NCI-H2196 treated with DMSO at 0.1 percent for 48 hours (cell line): Measurements from ENCODE around the gene PSG6.
"Not testable (repeated sequence)": the region's sequence is repeated elsewhere in the genome, so short reads cannot be mapped to it uniquely, and the experiment has no call there.

Experiments used
- DNase-seq: peaks from one replicate; lab custom pipeline; 2025; ENCODE audit not compliant: unreplicated experiment; lab: John Stamatoyannopoulos, UW

The PSG6 gene

GRCh38 chr19:42917634-42918033 lies at the start of gene PSG6:
PSG6 (minus strand) TSS chr19:42917894; CDS start chr19:42917792, 102 bp downstream.
- not testable (repeated sequence) for DNase-seq

- no peak for DNase-seq
Measured at GRCh38 chr19:42965176-42965575, 47.5 kb upstream of the PSG6 start.

GRCh38 chr19:42961119-42961518 lies 43.4 kb upstream of the PSG6 start:
- no peak for DNase-seq

- not testable (repeated sequence) for DNase-seq
Measured at GRCh38 chr19:42952126-42952525, 34.4 kb upstream of the PSG6 start.

GRCh38 chr19:42951476-42951875 lies 33.8 kb upstream of the PSG6 start:
- not testable (repeated sequence) for DNase-seq

GRCh38 chr19:42942187-42942789 lies 24.6 kb upstream of the PSG6 start:
- no peak for DNase-seq

GRCh38 chr19:42937107-42937506 lies 19.4 kb upstream of the PSG6 start, which contains the start of gene PSG7:
PSG7 (minus strand) TSS chr19:42937207; CDS start chr19:42937076, 131 bp downstream.
- not testable (repeated sequence) for DNase-seq

GRCh38 chr19:42934726-42935125 lies 17.0 kb upstream of the PSG6 start:
- not testable (repeated sequence) for DNase-seq

- not testable (repeated sequence) for DNase-seq
Measured at GRCh38 chr19:42934183-42934582, 16.5 kb upstream of the PSG6 start.

GRCh38 chr19:42933412-42933811 lies 15.7 kb upstream of the PSG6 start:
- not testable (repeated sequence) for DNase-seq

- not testable (repeated sequence) for DNase-seq
Measured at GRCh38 chr19:42932485-42933101, 14.9 kb upstream of the PSG6 start.

- DNase-seq, result not testable (repeated sequence)
Measured at GRCh38 chr19:42930214-42930613, 12.5 kb upstream of the PSG6 start.

- DNase-seq, result no peak
Measured at GRCh38 chr19:42928896-42929295, 11.2 kb upstream of the PSG6 start.

GRCh38 chr19:42926781-42927180 lies 9.1 kb upstream of the PSG6 start:
- no peak for DNase-seq

GRCh38 chr19:42923106-42923505 lies 5.4 kb upstream of the PSG6 start:
- not testable (repeated sequence) for DNase-seq

GRCh38 chr19:42920971-42921370 lies 3.3 kb upstream of the PSG6 start:
- not testable (repeated sequence) for DNase-seq

- no peak for DNase-seq
Measured at GRCh38 chr19:42919757-42920079, 2.0 kb upstream of the PSG6 start.

- DNase-seq, result not testable (repeated sequence)
Measured at GRCh38 chr19:42919070-42919756, 1.5 kb upstream of the PSG6 start.

- not testable (repeated sequence) for DNase-seq
Measured at GRCh38 chr19:42918377-42919069, 829 bp upstream of the PSG6 start.

- not testable (repeated sequence) for DNase-seq
Measured at GRCh38 chr19:42916931-42917330, 763 bp downstream of the PSG6 start.

- not testable (repeated sequence) for DNase-seq
Measured at GRCh38 chr19:42913516-42913915, 4.2 kb downstream of the PSG6 start.
